GM12892 (cell line): ENCODE measurements around the gene USHBP1.

Experiments
- DNase-seq: peaks from one replicate; pipeline ENCODE4 v3.0.0; 2011; ENCODE audit not compliant: insufficient read length
- FAIRE-seq: peaks from 2 replicates; lab custom pipeline; 2011; peaks lifted over from hg19 to GRCh38; lab: Jason Lieb, UNC
- POLR2A ChIP-seq: IDR thresholded peaks from 2 replicates; pipeline ENCODE4 v1.6.1; 2011; ENCODE audit warnings: low read depth, low read length, control low read depth
- POLR2AphosphoS5 ChIP-seq: IDR thresholded peaks from 2 replicates; pipeline ENCODE4 v1.6.1; 2011; ENCODE audit warnings: low read depth, low read length, control low read depth
- TAF1 ChIP-seq: IDR thresholded peaks from 2 replicates; pipeline ENCODE4 v1.6.1; 2011; ENCODE audit warnings: low read depth, mild to moderate bottlenecking, control low read depth, low read length, borderline replicate concordance

The USHBP1 gene

DNA sequence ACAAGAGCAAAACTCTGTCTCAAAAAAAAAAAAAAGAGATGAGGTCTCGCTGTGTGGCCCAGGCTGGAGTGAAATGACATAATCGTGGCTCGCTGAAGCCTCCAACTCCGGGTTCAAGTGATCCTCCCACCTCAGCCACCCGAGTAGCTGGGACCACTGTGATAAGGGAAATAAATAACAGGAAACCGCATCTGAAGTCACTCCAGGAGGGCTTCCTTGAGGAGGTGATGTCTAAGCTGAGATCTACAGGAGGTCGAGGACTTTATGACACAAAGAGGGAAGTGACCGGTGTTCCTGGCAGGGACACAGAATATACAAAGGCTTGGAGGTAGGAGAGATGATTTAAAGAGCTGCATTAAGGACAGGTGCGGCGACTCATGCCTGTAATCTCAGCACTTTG is 9.9 kb downstream of the USHBP1 start:
- FAIRE-seq (no peak), DNase-seq (no peak)
- TF ChIP-seq POLR2AphosphoS5: no peak
- TF ChIP-seq POLR2A: no peak
- TF ChIP-seq TAF1: no peak

DNA sequence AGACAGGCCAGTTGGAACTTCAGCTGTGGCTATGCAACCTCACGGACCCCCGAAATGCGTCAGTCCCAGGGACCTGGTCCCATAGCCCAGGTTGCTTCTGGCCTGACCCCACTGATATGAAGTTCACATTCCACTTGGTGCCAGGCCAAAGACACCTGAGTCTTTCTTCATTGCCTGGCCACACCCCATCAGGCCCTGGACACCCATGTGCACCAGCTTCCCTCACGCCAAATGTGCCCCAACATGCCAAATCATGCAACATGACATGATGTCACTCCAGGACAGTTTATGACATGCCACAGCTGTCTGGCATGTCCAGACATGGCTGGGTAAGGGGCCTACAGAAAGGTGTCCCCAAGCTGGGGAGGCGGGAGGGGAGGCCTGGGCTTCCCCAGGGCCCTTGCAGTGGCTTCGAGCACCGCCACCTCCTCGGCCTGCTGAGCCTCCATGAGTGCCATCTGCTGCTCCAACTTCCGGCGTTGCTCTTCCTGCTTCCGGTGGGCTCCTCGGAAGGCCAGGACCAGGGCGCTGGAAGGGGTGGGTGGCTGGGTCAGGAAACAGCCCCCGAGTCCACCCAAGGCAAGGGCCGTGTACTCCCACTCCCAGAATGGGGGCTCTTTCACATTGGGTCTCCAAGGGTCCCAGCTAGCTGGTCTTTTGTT is 14.5 kb downstream of the USHBP1 start:
- TF ChIP-seq POLR2A (no peak), POLR2AphosphoS5 (no peak), TAF1 (no peak)
- FAIRE-seq (no peak), DNase-seq (no peak)

DNA sequence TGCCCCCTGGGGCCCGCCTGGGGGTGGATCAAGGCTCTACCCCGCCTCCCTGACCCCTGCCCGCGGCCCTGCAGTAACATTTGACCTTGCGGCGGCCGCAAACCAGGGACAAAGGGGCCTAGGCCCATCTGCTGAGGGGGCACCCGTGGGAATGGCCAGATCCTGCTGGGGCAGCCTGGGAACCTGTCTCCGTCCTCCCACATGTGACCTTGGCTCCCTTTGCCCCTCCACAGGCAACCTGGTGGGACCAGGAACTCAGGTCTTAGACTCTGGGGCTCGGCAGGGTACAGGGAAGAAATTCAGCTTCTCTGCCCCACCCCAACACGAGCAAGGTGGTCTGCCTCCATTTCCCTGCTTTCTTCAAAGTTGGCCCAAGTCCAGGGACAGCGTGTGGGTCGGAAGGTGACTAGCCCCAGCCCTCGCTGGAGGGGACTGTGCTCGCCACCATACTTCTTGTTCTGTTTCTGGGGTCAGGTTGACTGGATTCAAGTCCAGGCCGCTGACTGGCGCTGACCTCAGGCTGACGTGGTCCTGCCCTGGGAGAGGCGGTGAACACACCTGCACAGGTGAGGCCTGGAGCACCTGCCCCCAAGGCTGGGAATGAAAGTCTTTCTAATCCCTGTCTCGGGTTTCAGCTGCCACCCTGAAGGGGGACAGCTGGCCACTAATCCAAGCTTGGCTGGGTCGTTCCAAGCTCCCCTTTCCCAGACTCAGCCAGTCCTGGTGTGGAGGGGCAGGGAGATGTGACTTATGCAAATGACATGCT is 16.4 kb downstream of the USHBP1 start:
- FAIRE-seq: no peak
- DNase-seq: no peak
- TF ChIP-seq POLR2A (no peak), TAF1 (no peak), POLR2AphosphoS5 (no peak)

DNA sequence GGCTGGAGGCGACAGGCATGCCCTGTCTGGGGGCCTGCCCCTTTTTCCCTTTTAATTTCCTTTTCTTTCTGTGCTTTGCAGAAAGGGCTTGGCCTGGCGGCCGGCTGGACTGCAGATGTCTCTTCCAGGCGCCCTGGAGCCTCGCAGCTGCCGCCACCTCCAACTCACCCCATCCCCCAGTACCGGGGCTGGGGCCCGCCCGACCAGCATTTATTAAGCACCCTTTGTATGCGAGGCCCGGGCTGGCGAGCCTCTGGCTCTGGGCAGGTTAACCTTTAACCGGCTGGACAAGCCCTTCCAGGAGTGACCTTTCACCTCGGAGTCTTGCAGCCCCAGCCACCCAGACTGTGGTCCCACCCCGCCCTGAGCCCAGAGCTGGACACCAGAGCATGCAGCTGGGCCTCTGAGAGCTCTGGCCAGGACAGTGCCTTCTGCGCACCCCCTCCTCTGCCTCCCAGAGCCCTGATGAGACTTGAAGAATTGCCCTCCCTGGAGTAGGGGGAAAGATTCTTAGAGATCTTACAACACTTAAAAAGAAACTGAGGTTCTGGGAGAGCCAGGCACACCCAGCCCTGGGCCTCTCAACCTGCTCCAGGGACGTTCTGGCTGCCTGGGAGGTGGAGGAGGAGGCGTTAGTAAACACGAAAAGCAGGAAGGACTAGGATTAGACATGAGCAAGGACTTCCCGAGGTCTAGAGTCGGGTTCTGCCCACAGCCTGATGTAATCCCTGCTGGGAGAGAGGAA is 17.7 kb downstream of the USHBP1 start:
- FAIRE-seq: no peak
- DNase-seq: no peak
- TF ChIP-seq TAF1: no peak
- TF ChIP-seq POLR2A: no peak
- TF ChIP-seq POLR2AphosphoS5: no peak

DNA sequence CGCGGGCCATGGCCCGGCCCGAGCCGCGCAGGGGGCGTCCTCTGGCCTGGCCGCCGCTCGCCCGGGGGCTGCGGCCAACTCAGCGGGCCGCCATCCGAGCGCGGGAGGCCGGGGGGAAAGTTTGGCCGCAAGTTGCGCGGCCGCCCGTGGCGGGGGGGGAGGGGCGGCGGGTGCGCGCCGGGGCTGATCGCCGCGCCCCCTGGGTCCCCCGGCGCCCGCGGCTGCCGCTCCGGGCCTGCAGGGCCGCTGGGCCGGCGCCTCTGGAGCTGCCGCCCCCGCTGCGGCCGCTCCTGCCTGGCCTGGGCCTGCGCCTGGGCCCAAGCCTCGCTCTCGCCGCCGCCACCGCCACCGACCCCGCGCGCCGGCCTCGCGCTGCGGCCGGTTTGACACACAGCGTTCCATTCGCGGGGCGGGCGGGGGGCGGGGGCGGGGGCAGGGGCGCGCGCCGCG is 19.0 kb downstream of the USHBP1 start, which contains the start of gene NR2F6:
TSS of gene NR2F6 (minus strand) at position 385 of the 450 bp plus-strand sequence. CDS start 699 bp downstream, outside the sequence.
- FAIRE-seq (no peak), DNase-seq (no peak)
- TF ChIP-seq POLR2A: no peak
- TF ChIP-seq TAF1: no peak
- no peak for TF ChIP-seq POLR2AphosphoS5

DNA sequence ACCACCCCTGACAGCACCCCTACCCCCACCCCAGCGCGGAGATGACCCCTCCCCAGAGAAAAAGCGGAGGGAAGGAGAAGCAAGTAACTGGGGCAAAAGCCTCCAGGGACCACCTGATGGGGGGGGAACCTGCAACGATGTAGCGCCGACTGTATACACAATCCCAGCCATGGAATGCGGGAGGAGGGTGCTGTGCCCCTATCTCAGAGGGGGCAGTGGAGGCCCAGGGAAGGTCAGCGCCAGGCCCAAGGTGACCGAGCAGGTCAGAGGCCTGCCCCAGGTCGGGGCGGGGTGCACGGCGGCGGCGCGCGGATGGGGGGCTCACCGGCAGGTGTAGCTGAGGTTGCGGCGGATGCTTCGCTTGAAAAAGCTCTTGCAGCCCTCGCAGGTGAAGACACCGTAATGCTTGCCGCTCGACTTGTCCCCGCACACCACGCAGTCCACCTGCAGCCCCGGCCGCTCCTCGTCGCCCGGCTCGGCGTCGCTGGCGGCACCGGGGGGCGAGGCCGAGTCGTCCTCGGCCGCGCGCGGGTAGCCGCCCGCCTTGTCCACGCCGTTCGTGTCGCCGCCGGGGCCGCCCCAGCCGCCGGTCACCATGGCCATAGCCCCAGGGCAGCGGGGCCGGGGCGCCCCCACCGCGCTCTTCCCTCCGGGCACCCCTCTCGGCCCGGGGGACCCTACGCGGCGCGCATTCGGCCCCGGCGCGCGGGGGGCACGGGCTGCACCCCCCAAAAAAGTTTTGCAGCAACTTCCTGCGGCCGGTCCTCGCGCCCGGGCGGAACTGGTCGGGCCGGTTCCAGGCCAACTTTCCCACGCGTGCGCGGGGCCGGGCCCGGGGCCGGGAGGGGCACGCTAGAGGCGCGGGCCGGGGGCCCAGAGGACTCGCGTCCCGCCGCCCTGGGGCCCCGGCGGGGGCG is 19.7 kb downstream of the USHBP1 start:
- DNase-seq (no peak), FAIRE-seq (no peak)

DNA sequence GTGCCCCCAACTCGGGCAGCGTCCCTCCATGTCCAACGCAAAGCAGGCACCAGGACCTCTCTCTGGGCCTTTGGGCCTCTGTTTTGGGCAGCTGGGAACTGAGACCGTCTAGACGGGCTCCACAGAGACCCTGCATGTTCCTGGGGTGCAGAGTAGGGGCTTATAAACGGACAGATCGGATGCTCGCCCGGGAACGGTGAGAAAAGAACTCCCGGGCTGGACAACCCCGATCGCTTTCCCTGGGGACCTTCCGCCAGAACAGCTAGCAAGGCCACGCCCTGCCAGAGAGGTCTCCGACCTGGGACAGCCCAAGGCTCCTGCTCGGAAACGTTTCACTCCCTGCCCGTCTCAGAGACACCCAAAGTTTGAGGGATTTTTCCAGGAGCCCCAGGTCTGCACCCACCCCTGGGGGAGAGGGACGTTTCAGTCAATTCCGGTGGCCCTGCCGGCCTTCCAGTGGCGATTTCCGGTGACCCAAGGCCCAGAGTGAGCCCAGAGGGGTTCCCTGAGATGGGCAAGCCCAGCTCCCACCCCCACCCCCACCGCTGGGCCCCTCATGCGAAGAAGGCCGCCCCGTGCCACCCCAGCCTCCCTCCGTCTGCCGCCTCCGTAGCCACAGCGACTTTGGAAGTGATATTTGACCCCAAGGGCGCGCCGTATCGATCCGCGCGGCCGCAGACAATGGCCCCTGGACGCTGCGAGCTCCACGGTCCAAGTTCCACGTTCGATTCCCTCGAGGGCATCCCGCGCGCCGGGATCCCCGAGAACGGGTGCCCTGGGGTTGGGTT is 20.5 kb downstream of the USHBP1 start:
- FAIRE-seq: no peak
- DNase-seq: no peak
- TF ChIP-seq TAF1: no peak

More for the DNA sequence above, 19.7 kb downstream of the USHBP1 start:
- no peak for TF ChIP-seq POLR2A
- TF ChIP-seq TAF1: no peak
- no peak for TF ChIP-seq POLR2AphosphoS5

DNA sequence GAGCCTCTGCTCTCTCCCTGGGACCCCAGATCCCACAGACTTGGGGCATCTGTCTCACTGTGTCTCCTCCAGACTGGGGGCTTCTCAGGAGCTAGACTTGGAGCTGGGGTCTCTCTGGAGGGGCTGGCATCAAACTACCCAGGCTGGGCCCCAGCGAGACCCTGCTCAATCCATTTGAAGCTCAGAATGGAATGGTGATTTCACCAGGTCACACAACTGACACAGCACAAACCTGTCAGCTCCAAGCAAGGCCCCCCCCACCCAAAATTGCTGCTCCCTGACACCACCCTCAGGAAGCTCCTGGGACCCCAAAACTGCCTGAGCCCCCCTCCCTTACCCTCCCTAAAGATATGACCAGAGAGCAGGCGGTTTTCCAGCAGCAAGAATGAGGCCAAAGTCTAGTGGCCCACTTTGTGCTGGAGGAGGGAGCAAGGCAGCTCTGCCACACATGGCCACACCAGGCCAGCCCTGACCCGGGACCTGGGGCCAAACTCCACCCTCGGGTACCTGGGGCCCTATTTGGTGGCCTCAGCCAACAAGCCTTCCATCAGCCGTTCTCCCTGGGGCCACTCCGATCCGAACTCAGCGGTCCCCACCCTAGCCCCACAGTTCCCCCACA is 21.2 kb downstream of the USHBP1 start:
- no peak for DNase-seq
- TF ChIP-seq POLR2AphosphoS5 (no peak), TAF1 (no peak), POLR2A (no peak)
- FAIRE-seq: no peak

DNA sequence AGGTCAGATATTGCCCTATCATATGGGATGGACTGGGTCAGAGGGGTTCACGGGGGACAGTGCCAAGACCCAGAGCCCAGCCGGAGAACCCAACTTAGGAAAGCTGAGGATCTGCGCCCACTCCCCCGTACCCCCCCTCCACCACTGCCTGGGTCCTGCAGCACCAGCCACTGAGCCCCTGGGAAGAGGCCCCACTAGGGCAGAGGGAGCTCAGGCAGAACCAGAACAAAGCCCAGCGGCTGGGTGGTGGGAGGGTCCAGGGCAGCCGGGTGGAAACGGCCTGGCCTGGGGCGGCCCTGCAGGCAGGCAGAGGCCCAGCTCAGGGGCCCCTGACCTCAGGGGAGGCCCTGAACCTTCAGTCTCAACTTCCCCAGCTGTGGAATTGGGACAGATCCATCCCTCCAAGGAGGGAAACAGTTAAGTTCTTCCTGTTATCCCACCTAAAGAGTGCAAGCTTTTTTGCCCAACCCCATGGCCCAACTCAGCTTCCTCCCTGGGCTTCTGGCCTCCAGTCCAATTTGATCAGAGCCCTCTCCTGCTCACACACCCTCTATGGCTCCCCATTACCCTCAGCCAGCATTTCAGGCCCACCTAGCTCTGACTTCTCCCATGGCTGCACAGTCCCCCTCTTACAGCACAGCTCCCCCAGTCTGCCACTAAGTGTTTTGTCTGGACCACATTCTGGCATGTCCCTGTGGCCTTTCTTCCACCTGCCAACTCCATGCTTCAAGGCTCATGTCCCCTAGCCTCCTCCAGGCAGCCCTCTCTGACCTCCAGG is 21.9 kb downstream of the USHBP1 start:
- FAIRE-seq (no peak), DNase-seq (no peak)
- TF ChIP-seq POLR2AphosphoS5 (no peak), TAF1 (no peak), POLR2A (no peak)
